Measurements from ENCODE around the gene WFDC1.

The WFDC1 gene, protein sequence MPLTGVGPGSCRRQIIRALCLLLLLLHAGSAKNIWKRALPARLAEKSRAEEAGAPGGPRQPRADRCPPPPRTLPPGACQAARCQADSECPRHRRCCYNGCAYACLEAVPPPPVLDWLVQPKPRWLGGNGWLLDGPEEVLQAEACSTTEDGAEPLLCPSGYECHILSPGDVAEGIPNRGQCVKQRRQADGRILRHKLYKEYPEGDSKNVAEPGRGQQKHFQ

GRCh38 chr16:84294531-84295142 is at the start of gene WFDC1:
Gene WFDC1, plus strand, starts transcription at chr16:84294878. Its CDS starts 94 bp downstream, at chr16:84294972.
- Mint-ChIP-seq H3K9me3 (no peaks in the 10 kb centered on the region), H3K4me1 (peaks cover 11% of the 10 kb centered on the region), H3K27ac (no peak within 1 kb of the TSS), H3K4me3 (no peak within 1 kb of the TSS), H3K27me3 (peaks cover 25% of the 10 kb centered on the region), H3K36me3 (no peaks in the 10 kb centered on the region)

DNA sequence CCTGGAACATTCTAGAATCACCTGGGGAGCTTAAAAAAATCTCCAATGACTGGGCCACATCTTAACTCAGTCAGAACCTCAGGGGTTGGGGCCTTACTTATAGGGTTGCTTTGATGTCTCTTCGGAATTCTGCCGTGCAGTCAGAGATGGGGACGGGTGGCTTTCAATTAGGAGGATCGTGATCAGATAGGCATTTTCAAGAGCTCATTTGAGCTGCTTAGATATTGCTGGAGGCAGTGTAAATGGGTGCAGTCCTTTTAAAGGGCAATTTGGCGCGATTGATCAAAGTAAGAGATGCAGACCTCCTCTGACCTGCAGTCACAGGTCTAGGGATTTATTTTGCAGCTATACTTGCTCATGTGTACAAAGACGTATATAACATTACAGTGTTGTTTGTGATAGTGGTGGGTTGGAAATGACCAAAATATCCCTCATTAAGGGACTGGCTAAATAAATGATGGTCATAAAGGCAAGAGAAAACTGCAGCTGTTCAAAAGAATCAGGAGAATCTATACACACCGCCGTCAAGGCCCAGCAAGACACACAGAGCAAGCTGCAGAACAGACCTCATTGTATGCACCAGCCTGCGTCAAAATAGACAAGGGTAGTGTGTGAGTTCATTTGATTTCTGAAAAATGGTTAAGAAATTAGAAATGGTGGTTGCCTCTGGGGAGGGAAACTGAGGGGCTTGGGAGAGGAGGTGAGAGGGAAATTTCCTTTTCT is 48.6 kb upstream of the WFDC1 start:
- no peaks in the 10 kb centered on the region for H3K36me3 Mint-ChIP-seq
- H3K27me3 Mint-ChIP-seq, result peaks cover 2% of the 10 kb centered on the region
- H3K4me1 Mint-ChIP-seq, result no peaks in the 10 kb centered on the region
- H3K27ac Mint-ChIP-seq, result no peak overlapping the region
- H3K9me3 Mint-ChIP-seq, result no peaks in the 10 kb centered on the region
- H3K4me3 Mint-ChIP-seq, result no peak overlapping the region

DNA sequence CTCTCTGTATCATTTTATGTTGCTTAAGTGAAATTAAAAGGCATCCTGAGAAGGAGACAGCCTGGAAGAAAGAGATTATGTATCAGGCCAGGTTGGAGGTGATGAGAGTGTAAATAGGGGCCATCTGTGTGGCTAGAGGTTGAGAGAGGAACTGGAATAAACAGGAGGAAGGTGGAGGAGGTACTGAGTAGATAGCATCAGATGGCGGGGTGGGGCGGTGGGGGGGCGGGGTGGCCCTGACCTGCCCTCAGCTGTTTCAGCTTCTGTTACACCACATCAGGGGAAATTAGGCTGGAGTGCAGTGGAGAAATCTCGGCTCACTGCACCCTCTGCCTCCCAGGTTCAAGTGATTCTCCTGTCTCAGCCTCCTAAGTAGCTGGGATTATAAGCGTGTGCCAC is 48.0 kb upstream of the WFDC1 start:
- Mint-ChIP-seq H3K4me3 (no peak overlapping the region), H3K4me1 (no peaks in the 10 kb centered on the region), H3K36me3 (no peaks in the 10 kb centered on the region), H3K27ac (no peak overlapping the region), H3K9me3 (no peaks in the 10 kb centered on the region), H3K27me3 (peaks cover 5% of the 10 kb centered on the region)

- Mint-ChIP-seq H3K36me3 (no peaks in the 10 kb centered on the region), H3K27ac (no peak overlapping the region), H3K4me3 (no peak overlapping the region), H3K27me3 (peaks cover 7% of the 10 kb centered on the region), H3K9me3 (no peaks in the 10 kb centered on the region), H3K4me1 (no peaks in the 10 kb centered on the region)
Measured at GRCh38 chr16:84247331-84247730, 47.3 kb upstream of the WFDC1 start.

- no peak overlapping the region for H3K4me3 Mint-ChIP-seq
- H3K9me3 Mint-ChIP-seq, result no peaks in the 10 kb centered on the region
- no peaks in the 10 kb centered on the region for H3K4me1 Mint-ChIP-seq
- H3K27ac Mint-ChIP-seq, result no peak overlapping the region
- peaks cover 7% of the 10 kb centered on the region for H3K27me3 Mint-ChIP-seq
- no peaks in the 10 kb centered on the region for H3K36me3 Mint-ChIP-seq
Measured at GRCh38 chr16:84247844-84248243, 46.8 kb upstream of the WFDC1 start.

- H3K27me3 Mint-ChIP-seq, result peaks cover 8% of the 10 kb centered on the region
- no peaks in the 10 kb centered on the region for H3K36me3 Mint-ChIP-seq
- H3K9me3 Mint-ChIP-seq, result no peaks in the 10 kb centered on the region
- H3K4me3 Mint-ChIP-seq, result no peak overlapping the region
- H3K4me1 Mint-ChIP-seq, result no peaks in the 10 kb centered on the region
- no peak overlapping the region for H3K27ac Mint-ChIP-seq
Measured at GRCh38 chr16:84252184-84252583, 42.5 kb upstream of the WFDC1 start.

- Mint-ChIP-seq H3K27ac (no peak overlapping the region), H3K36me3 (no peaks in the 10 kb centered on the region), H3K4me1 (no peaks in the 10 kb centered on the region), H3K27me3 (peaks cover 10% of the 10 kb centered on the region), H3K4me3 (no peak overlapping the region), H3K9me3 (no peaks in the 10 kb centered on the region)
Measured at GRCh38 chr16:84253173-84253572, 41.5 kb upstream of the WFDC1 start.

DNA sequence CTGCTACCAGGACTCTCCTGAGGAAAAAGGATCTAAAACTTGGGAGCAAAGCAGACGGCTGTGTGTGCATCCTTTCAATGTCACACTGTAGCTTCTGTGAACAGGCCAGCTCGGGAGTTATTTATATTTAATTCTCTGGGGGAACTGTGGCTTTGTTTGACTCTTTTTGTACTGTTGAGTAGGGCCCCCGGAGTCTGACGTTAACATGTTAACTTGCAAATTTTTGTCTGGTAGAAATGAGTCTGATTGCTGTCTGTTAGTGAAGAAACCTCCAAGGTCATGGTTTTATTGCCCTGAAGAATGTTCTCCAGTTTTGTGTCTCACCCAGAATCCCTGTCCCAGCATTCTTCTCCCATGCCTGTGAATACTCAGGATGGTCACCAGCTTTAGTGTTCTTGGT is 40.6 kb upstream of the WFDC1 start:
- no peaks in the 10 kb centered on the region for H3K36me3 Mint-ChIP-seq
- H3K9me3 Mint-ChIP-seq, result no peaks in the 10 kb centered on the region
- peaks cover 12% of the 10 kb centered on the region for H3K27me3 Mint-ChIP-seq
- H3K27ac Mint-ChIP-seq, result no peak overlapping the region
- no peak overlapping the region for H3K4me3 Mint-ChIP-seq
- H3K4me1 Mint-ChIP-seq, result no peaks in the 10 kb centered on the region

DNA sequence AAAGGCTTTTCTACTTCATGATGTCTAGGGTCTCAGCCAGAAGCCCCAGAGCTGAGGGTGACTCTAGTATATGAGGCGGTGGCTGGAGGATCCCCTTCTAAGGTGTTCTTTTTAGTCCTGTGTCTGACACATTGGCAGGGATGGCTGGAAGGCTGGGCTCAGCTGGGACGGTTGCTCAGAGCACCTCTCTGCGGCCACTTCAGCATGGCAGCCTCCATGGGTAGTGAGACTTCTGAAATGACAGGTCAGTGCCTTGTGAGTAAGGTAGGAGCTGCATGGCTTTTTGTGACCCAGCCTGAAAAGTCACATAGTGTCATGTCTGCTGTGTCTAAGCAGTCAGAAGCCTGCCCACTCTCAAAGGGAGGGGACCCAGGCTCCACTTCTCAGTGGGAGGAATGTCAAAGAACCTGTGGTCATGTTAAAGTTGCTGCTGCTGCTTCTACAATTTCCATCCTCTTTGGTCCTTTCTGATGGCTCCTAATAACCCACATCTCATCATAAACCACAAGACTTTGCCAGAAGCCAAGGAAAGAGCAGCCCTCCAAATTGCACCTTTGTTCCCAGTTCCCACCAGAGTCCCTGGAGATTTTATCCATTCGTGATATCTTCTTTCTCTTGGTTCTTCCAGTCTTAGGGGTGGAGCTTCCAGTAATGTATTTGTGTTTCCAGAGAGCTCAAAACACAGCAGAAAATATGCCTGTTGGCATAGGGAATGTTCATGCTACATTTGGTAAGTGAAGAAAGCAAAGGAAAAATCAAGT is 39.4 kb upstream of the WFDC1 start:
- no peaks in the 10 kb centered on the region for H3K4me1 Mint-ChIP-seq
- no peak overlapping the region for H3K4me3 Mint-ChIP-seq
- no peaks in the 10 kb centered on the region for H3K9me3 Mint-ChIP-seq
- H3K27ac Mint-ChIP-seq, result no peak overlapping the region
- no peaks in the 10 kb centered on the region for H3K36me3 Mint-ChIP-seq
- peaks cover 14% of the 10 kb centered on the region for H3K27me3 Mint-ChIP-seq

- Mint-ChIP-seq H3K27me3 (peaks cover 17% of the 10 kb centered on the region), H3K36me3 (no peaks in the 10 kb centered on the region)
Measured at GRCh38 chr16:84258266-84258665, 36.4 kb upstream of the WFDC1 start.

DNA sequence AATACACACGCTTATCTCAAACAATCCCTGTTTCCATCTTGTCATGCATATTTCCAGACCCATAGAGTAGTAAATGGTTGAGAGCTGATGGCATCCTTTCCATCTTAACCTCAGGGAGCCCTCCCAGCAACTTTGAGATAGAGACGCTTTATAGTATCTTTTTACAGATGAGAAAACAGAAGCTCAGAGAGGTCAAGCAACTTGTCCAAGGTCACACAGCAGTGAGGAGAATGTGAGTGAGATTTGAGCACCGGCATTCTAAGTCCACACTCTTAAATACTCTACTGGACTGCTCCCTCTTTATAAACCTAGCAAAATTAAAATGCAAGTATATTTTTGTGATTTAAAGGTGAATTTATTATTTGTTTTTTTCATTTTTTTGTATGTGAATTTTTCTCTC is 35.0 kb upstream of the WFDC1 start:
- Mint-ChIP-seq H3K4me3 (no peak overlapping the region), H3K27ac (no peak overlapping the region), H3K9me3 (no peaks in the 10 kb centered on the region), H3K27me3 (peaks cover 17% of the 10 kb centered on the region), H3K36me3 (no peaks in the 10 kb centered on the region), H3K4me1 (no peaks in the 10 kb centered on the region)

More at GRCh38 chr16:84258266-84258665, 36.4 kb upstream of the WFDC1 start:
- Mint-ChIP-seq H3K9me3 (no peaks in the 10 kb centered on the region), H3K27ac (no peak overlapping the region), H3K4me3 (no peak overlapping the region), H3K4me1 (no peaks in the 10 kb centered on the region)

- Mint-ChIP-seq H3K36me3 (no peaks in the 10 kb centered on the region), H3K4me3 (no peak overlapping the region)
Measured at GRCh38 chr16:84260766-84261554, 33.7 kb upstream of the WFDC1 start.

GRCh38 chr16:84262031-84262430 is 32.6 kb upstream of the WFDC1 start:
- Mint-ChIP-seq H3K9me3 (no peaks in the 10 kb centered on the region), H3K27me3 (peaks cover 15% of the 10 kb centered on the region), H3K27ac (no peak overlapping the region), H3K36me3 (no peaks in the 10 kb centered on the region), H3K4me3 (no peak overlapping the region), H3K4me1 (no peaks in the 10 kb centered on the region)

More at GRCh38 chr16:84260766-84261554, 33.7 kb upstream of the WFDC1 start:
- no peak overlapping the region for H3K27ac Mint-ChIP-seq
- no peaks in the 10 kb centered on the region for H3K4me1 Mint-ChIP-seq
- peaks cover 15% of the 10 kb centered on the region for H3K27me3 Mint-ChIP-seq
- no peaks in the 10 kb centered on the region for H3K9me3 Mint-ChIP-seq

DNA sequence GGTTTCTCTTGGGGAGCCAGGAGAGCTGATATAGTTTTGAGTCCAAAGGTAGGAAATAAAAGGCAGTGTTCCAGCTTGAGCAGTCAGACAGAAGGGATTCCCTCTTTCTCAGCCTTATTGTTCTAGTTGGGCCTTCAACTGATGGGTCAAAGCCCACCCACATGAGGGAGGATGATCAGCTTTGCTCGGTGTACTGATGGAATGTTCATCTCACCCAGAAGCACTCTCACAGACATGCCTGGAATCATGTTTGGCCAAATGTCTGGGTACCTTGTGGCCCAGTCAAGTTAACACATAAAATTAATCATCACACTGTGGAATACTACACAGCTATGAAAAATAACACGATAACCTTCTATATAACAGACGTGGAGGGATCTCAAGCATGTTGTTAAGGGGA is 31.7 kb upstream of the WFDC1 start:
- Mint-ChIP-seq H3K27ac (no peak overlapping the region), H3K9me3 (no peaks in the 10 kb centered on the region), H3K4me3 (no peak overlapping the region), H3K4me1 (no peaks in the 10 kb centered on the region), H3K36me3 (no peaks in the 10 kb centered on the region), H3K27me3 (peaks cover 12% of the 10 kb centered on the region)

DNA sequence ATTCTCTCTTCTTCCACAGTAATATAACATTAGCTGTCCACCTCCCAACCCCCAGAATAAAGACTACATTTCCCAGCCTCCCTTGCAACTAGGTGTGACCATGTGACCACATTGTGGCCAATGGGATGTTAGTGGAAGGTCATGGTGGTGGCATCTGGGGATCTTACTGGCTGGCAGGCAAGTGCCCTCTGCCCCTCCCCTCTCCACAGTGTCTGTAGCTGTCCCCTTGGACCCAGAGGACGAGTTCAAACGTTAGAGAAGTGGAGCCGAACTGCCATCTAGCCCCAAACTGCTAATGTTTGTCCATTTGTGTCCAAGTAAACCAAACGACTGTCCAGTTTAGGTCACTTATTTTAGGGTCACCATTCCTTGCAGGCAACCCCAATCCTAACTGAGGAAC is 28.2 kb upstream of the WFDC1 start:
- H3K9me3 Mint-ChIP-seq, result no peaks in the 10 kb centered on the region
- H3K4me3 Mint-ChIP-seq, result no peak overlapping the region
- H3K36me3 Mint-ChIP-seq, result no peaks in the 10 kb centered on the region
- H3K27ac Mint-ChIP-seq, result no peak overlapping the region
- H3K27me3 Mint-ChIP-seq, result peaks cover 6% of the 10 kb centered on the region
- no peaks in the 10 kb centered on the region for H3K4me1 Mint-ChIP-seq

Measured in activated naive CD4-positive, alpha-beta T cell treated with anti-CD3 and anti-CD28 coated beads, Interleukin-2, amount 50 U/mL, for 24 hours (primary cell).